ENCODE measurements around the gene SEMA5A.

The SEMA5A gene

DNA sequence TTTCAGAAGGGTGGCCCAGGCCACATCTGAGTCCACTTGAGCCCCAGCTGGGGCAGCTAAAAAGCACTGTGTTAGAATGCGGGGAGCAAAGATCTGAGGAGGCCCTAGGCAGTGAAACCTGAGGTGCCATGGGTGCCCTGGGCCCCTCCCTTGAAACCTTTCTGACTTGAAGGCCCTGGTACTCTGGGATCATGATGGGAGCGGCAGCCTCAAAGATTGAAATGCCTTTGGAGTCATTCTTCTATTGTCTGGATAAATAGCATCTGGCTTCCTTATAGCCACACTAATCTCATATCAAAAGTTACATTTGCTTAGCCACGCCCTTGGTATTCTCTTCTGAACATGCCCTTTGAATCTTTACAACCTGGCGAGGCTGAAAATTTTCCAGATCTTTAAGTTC lies 7.7 kb upstream of the SEMA5A start:
- Mint-ChIP-seq H3K27me3 (ENCODE audit: low read depth, poor library complexity) (no peaks in the 10 kb centered on the region), H3K4me1 (peaks cover 15% of the 10 kb centered on the region), H3K36me3 (ENCODE audit: low read depth) (peaks cover 34% of the 10 kb centered on the region), H3K4me3 (no peak overlapping the region), H3K9me3 (no peaks in the 10 kb centered on the region), H3K27ac (no peak overlapping the region)
- no peak for DNase-seq
- TF ChIP-seq, protein P1, sequence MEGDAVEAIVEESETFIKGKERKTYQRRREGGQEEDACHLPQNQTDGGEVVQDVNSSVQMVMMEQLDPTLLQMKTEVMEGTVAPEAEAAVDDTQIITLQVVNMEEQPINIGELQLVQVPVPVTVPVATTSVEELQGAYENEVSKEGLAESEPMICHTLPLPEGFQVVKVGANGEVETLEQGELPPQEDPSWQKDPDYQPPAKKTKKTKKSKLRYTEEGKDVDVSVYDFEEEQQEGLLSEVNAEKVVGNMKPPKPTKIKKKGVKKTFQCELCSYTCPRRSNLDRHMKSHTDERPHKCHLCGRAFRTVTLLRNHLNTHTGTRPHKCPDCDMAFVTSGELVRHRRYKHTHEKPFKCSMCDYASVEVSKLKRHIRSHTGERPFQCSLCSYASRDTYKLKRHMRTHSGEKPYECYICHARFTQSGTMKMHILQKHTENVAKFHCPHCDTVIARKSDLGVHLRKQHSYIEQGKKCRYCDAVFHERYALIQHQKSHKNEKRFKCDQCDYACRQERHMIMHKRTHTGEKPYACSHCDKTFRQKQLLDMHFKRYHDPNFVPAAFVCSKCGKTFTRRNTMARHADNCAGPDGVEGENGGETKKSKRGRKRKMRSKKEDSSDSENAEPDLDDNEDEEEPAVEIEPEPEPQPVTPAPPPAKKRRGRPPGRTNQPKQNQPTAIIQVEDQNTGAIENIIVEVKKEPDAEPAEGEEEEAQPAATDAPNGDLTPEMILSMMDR (IDR thresholded peaks at IDR 0.05): no peak

GRCh38 chr5:9551567-9552537 lies 6.0 kb upstream of the SEMA5A start:
- Mint-ChIP-seq H3K36me3 (ENCODE audit: low read depth) (peaks cover 35% of the 10 kb centered on the region), H3K4me1 (peaks cover 12% of the 10 kb centered on the region), H3K27me3 (ENCODE audit: low read depth, poor library complexity) (peaks cover 3% of the 10 kb centered on the region), H3K9me3 (no peaks in the 10 kb centered on the region), H3K27ac (no peak overlapping the region), H3K4me3 (no peak overlapping the region)
- TF ChIP-seq, protein P1 (IDR thresholded peaks at IDR 0.05): no peak
- DNase-seq: no peak

DNA sequence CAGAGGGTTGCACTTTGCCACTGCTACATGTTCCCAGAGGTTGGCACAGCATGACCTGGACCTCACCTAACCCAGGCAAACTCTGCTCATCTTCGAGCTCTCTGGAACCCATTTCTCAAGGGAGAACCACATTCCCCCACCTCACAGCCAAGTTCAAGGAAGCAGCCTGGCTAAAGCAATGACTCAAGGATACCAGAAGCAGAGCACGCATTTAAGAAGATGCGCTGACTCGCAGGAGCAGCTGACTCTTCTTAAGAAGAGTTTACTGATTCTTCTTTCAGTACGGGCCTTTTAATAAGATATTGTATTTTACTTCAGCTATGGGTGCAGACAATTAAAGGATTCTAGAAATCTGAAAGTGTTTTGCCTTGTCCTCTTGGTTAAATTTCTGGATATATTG lies 4.1 kb upstream of the SEMA5A start:
- DNase-seq: no peak
- Mint-ChIP-seq H3K4me3 (no peak overlapping the region), H3K27me3 (ENCODE audit: low read depth, poor library complexity) (peaks cover 3% of the 10 kb centered on the region), H3K36me3 (ENCODE audit: low read depth) (peaks cover 35% of the 10 kb centered on the region), H3K27ac (no peak overlapping the region), H3K4me1 (peaks cover 18% of the 10 kb centered on the region), H3K9me3 (no peaks in the 10 kb centered on the region)
- TF ChIP-seq, protein P1 (IDR thresholded peaks at IDR 0.05): no peak

DNA sequence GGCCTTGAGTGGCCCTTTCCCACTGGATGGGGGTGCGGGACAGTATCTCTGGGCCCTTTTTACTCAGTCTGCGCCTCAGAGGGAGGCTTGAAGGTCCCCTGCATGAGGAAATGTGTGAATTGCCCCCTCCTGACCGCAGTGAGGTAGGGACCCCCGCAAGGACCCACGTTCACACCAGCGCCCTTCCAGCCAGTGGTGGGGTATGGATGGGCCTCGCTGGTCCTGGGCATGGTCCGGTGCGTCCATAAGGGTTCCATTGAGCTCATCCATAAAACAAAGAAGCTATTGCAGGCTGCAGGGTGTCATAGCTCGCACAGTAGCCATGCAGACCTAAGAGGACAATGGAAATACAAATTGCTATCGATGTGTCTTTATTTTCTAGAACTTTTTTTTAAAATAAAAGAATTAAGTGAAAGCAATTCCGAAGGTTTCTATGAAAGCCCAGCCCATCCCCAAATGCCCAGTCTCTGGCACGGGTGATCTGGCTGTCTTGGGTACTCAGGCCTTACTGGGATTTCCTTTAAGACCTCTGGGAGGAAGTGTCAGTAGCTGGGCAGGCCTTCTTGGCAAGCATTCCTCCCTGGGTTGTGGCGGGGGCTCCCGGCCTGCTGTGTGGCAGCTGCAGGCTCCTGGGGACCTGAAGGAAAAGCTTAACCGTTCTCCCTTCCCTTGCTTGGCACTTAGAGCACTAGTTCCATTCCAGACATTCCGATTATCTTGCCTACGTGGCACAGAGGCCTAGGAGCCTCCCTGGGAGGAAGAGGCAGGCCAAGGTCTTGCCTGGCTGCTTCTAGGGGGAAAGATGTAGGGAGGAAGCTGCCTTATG lies 1.5 kb upstream of the SEMA5A start:
- peaks cover 35% of the 10 kb centered on the region for H3K36me3 Mint-ChIP-seq (ENCODE audit: low read depth)
- H3K27ac Mint-ChIP-seq: no peak overlapping the region
- TF ChIP-seq, protein P1 (IDR thresholded peaks at IDR 0.05): no peak
- H3K27me3 Mint-ChIP-seq (ENCODE audit: low read depth, poor library complexity): peaks cover 3% of the 10 kb centered on the region
- DNase-seq: peak; percentile 22
- peak overlapping the region; percentile 92 for H3K4me3 Mint-ChIP-seq
- H3K4me1 Mint-ChIP-seq: peaks cover 38% of the 10 kb centered on the region
- no peaks in the 10 kb centered on the region for H3K9me3 Mint-ChIP-seq

DNA sequence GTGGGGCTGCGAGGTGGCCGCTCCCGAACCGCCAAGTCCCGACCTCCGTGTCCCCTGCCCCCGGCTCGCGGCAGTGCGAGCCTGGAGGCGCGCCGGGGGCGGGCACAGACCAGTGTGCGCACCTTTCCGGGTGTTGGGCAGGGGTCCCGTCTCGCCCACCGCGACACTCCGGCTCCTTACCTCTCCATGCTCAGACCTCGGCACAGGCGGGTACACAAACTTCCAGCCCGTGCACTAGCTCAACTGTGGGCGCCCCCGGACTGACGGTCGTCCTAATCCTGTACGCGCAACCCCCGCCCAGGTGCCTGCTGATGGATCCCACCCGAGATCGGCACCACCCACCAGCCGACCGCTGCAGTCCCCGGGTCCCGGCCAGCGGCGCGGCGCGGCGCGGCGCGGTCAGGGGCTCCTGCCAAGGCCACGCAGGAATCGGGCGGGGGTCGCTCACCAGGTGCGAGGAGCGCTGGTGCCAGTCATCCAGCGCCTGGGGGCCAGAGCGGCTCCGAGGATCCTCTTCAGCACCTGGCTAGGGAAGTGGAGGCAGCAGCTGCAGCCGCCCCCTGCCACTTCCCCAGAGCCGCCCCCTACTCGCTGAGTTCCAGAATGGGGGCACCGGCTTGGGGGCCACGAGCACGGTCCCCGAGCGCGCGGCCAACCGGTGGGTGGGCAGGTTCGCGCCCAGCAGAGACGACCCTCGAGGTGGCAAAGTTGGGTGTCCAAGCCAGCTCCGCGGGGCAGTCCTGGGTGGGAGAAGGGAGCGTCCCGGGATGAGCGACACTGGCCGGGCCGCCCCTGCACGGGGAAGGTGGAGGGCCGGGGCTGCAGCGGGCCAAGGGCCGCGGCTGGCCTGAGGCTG lies 511 bp downstream of the SEMA5A start:
- Mint-ChIP-seq H3K9me3 (no peaks in the 10 kb centered on the region), H3K4me1 (peaks cover 55% of the 10 kb centered on the region), H3K27me3 (ENCODE audit: low read depth, poor library complexity) (peaks cover 3% of the 10 kb centered on the region), H3K4me3 (peak overlapping the region; percentile 92), H3K27ac (no peak overlapping the region), H3K36me3 (ENCODE audit: low read depth) (peaks cover 16% of the 10 kb centered on the region)
- DNase-seq: peak; percentile 51
- TF ChIP-seq, protein P1 (IDR thresholded peaks at IDR 0.05): no peak

All from nephron progenitor cell (in vitro differentiated cells).